H9 (cell line): Measurements from ENCODE around the gene CRMP1. TPM values are rescaled to one million over a fixed set of nuclear protein-coding genes. Genes with fewer than 3 reads are reported as not detected.

Experiments
- DNase-seq: peaks from one replicate; pipeline ENCODE4 v3.0.0-alpha.2; 2017
- H2AFZ ChIP-seq: one replicate; pipeline ENCODE4 v1.6.1; 2013; ENCODE audit warnings: mild to moderate bottlenecking, low read length, control low read depth, moderate library complexity
- H2AK5ac ChIP-seq: 2 replicates; pipeline ENCODE4 v1.6.1; 2013; ENCODE audit warnings: low read length, control low read depth, mixed read lengths; ENCODE audit not compliant: insufficient read length
- H2BK120ac ChIP-seq: one replicate; pipeline ENCODE4 v1.6.1; 2013; ENCODE audit warnings: low read depth, mild to moderate bottlenecking, low read length, control low read depth, inconsistent platforms; ENCODE audit not compliant: poor library complexity, severe bottlenecking
- H2BK12ac ChIP-seq: 2 replicates; pipeline ENCODE4 v1.6.1; 2013; ENCODE audit warnings: low read length, control low read depth, mixed read lengths, low read depth; ENCODE audit not compliant: insufficient read length
- H2BK15ac ChIP-seq: 2 replicates; pipeline ENCODE4 v1.6.1; 2013; ENCODE audit warnings: low read depth, low read length, control low read depth
- H2BK20ac ChIP-seq: one replicate; pipeline ENCODE4 v1.6.1; 2013; ENCODE audit warnings: low read depth, mild to moderate bottlenecking, low read length, control low read depth, inconsistent platforms; ENCODE audit not compliant: poor library complexity, severe bottlenecking
- H2BK5ac ChIP-seq: 2 replicates; pipeline ENCODE4 v1.6.1; 2013; ENCODE audit warnings: low read length, control low read depth, mixed read lengths; ENCODE audit not compliant: insufficient read length
- H3K14ac ChIP-seq: 2 replicates; pipeline ENCODE4 v1.6.1; 2013; ENCODE audit warnings: low read length, control low read depth; ENCODE audit not compliant: insufficient read depth
- H3K18ac ChIP-seq: 2 replicates; pipeline ENCODE4 v1.6.1; 2013; ENCODE audit warnings: low read depth, mild to moderate bottlenecking, mixed read lengths, low read length, control low read depth; ENCODE audit not compliant: insufficient read length
- H3K23ac ChIP-seq: 2 replicates; pipeline ENCODE4 v1.6.1; 2013; ENCODE audit warnings: low read length, control low read depth, mixed read lengths, low read depth; ENCODE audit not compliant: insufficient read length
- H3K23me2 ChIP-seq: 2 replicates; pipeline ENCODE4 v1.6.1; 2013; ENCODE audit warnings: low read depth, mild to moderate bottlenecking, mixed read lengths, low read length, control low read depth; ENCODE audit not compliant: insufficient read length, poor library complexity, severe bottlenecking
- H3K27ac ChIP-seq: 2 replicates; pipeline ENCODE4 v1.5.1; 2013; ENCODE audit warnings: low read length, control low read depth, mixed read lengths, low read depth; ENCODE audit not compliant: insufficient read length
- H3K27me3 ChIP-seq: 2 replicates; pipeline ENCODE4 v1.6.1; 2013; ENCODE audit warnings: low read length, control low read depth, inconsistent platforms; ENCODE audit not compliant: insufficient read depth
- H3K4ac ChIP-seq: 2 replicates; pipeline ENCODE4 v1.6.1; 2013; ENCODE audit warnings: low read depth, mild to moderate bottlenecking, control low read depth, inconsistent platforms, low read length, moderate library complexity
- H3K4me1 ChIP-seq: 2 replicates; pipeline ENCODE4 v1.6.1; 2013; ENCODE audit warnings: low read length, control low read depth, inconsistent platforms; ENCODE audit not compliant: insufficient read depth
- H3K4me2 ChIP-seq: 2 replicates; pipeline ENCODE4 v1.6.1; 2013; ENCODE audit warnings: low read length, control low read depth, mixed read lengths; ENCODE audit not compliant: insufficient read length, insufficient read depth
- H3K56ac ChIP-seq: 2 replicates; pipeline ENCODE4 v1.6.1; 2013; ENCODE audit warnings: low read depth, mild to moderate bottlenecking, mixed read lengths, low read length, control low read depth; ENCODE audit not compliant: insufficient read length
- H3K79me1 ChIP-seq: 2 replicates; pipeline ENCODE4 v1.6.1; 2013; ENCODE audit warnings: low read depth, mild to moderate bottlenecking, moderate library complexity, low read length, control low read depth, inconsistent platforms; ENCODE audit not compliant: insufficient read depth, poor library complexity, severe bottlenecking
- H3K79me2 ChIP-seq: 2 replicates; pipeline ENCODE4 v1.6.1; 2013; ENCODE audit warnings: low read length, control low read depth, inconsistent platforms; ENCODE audit not compliant: insufficient read depth
- H3K9ac ChIP-seq: 2 replicates; pipeline ENCODE4 v1.6.1; 2013; ENCODE audit warnings: low read length, control low read depth, mixed read lengths; ENCODE audit not compliant: insufficient read length; ENCODE audit errors: extremely low read depth
- H3K9me3 ChIP-seq: one replicate; pipeline ENCODE4 v1.6.1; 2013; ENCODE audit warnings: low read depth, low read length, inconsistent platforms; ENCODE audit not compliant: control insufficient read depth
- H3T11ph ChIP-seq: one replicate; pipeline ENCODE4 v1.6.1; 2013; ENCODE audit warnings: mild to moderate bottlenecking, low read length, control low read depth, inconsistent platforms
- H4K20me1 ChIP-seq: one replicate; pipeline ENCODE4 v1.6.1; 2013; ENCODE audit not compliant: control insufficient read depth, insufficient read length, insufficient read depth
- H4K5ac ChIP-seq: 2 replicates; pipeline ENCODE4 v1.6.1; 2013; ENCODE audit warnings: low read depth, mild to moderate bottlenecking, mixed read lengths, low read length, control low read depth; ENCODE audit not compliant: insufficient read length
- H4K8ac ChIP-seq: replicated peaks from 2 replicates; pipeline ENCODE4 v1.6.1; 2013; ENCODE audit warnings: low read length, control low read depth, mixed read lengths, low read depth; ENCODE audit not compliant: insufficient read length
- H4K91ac ChIP-seq: 2 replicates; pipeline ENCODE4 v1.6.1; 2013; ENCODE audit warnings: low read depth, mild to moderate bottlenecking, moderate library complexity, mixed read lengths, low read length, control low read depth; ENCODE audit not compliant: insufficient read length
- H3K27ac Mint-ChIP-seq, 3 experiments: 2 replicates in 2 of 3; 3 replicates in 1 of 3; pipeline ENCODE4 v1.8.0; 2020 to 2021; ENCODE audit warnings: mixed read lengths in 3 of 3, mild to moderate bottlenecking in 1 of 3, moderate library complexity in 1 of 3
- H3K27me3 Mint-ChIP-seq: 2 replicates; pipeline ENCODE4 v1.8.0; 2021; ENCODE audit warnings: low read depth, mild to moderate bottlenecking, moderate library complexity, mixed read lengths
- H3K36me3 Mint-ChIP-seq, 3 experiments: 2 replicates in 2 of 3; 3 replicates in 1 of 3; pipeline ENCODE4 v1.8.0; 2020 to 2021; ENCODE audit warnings: low read depth in 3 of 3, mixed read lengths in 3 of 3; ENCODE audit not compliant: insufficient read depth in 1 of 3
- H3K4me1 Mint-ChIP-seq, 2 experiments: 2 replicates each; pipeline ENCODE4 v1.8.0; 2020; ENCODE audit warnings: mixed read lengths in 2 of 2
- H3K4me3 Mint-ChIP-seq, 2 experiments: 2 replicates in 1 of 2; 3 replicates in 1 of 2; pipeline ENCODE4 v1.8.0; 2020 to 2021; ENCODE audit warnings: mild to moderate bottlenecking in 2 of 2, mixed read lengths in 2 of 2, moderate library complexity in 1 of 2
- H3K9me3 Mint-ChIP-seq, 2 experiments: 2 replicates in 1 of 2; 3 replicates in 1 of 2; pipeline ENCODE4 v1.8.0; 2020; ENCODE audit warnings: mild to moderate bottlenecking in 2 of 2, mixed read lengths in 2 of 2, moderate library complexity in 1 of 2
- WGBS: extraction: QIAGEN DNeasy Blood & Tissue Kit; methylation state at CpG from one replicate; pipeline ENCODE4 v1.1.7; 2013; ENCODE audit warnings: missing lambda C conversion rate, low lambda C conversion rate, mixed read lengths; ENCODE audit not compliant: insufficient read length; ENCODE audit errors: extremely low coverage; 5-methylcytosine and 5-hydroxymethylcytosine counted together
- total RNA-seq: library from RNA; stranded (reverse); gene quantifications from 2 replicates; pipeline ENCODE4 v1.2.1, GENCODE V29; 2021
- TF ChIP-seq, protein P1 (sequence below): fragments of 200-600 bp; sonication (generic); conservative IDR thresholded peaks from 3 replicates; pipeline ENCODE4 v1.8.0; 2021; ENCODE audit warnings: antibody characterized with exemption, mild to moderate bottlenecking

CRMP1 gene
- total RNA-seq, 1 experiment from 2014 or later = 71.6 TPM

DNA sequence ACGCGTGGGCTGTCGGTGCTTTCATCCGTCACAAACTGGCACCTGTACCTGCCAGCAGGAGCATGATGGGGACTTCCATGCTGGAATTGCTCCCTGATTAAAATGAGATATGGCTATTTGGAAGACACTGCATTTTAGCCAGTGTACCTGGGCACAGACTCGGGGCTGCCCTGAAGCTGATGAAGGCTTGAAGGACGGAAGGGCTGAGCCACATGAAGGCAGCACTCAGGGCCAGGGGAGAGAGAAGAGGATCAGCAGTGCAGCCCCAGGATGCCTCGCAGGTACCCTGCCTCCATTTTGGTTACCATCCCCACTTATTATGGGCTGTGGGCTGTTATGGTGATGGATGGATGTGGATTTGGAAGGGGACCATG lies 79.0 kb downstream of the CRMP1 start:
- H4K8ac ChIP-seq = no peak overlapping the region
- H3K4me2 ChIP-seq = no peak overlapping the region
- no peaks in the 10 kb centered on the region for H3K79me1 ChIP-seq
- DNase-seq = no peak
- no peak overlapping the region for H3K23ac ChIP-seq
- H3K56ac ChIP-seq = no peak overlapping the region
- Mint-ChIP-seq H3K27me3 (no peaks in the 10 kb centered on the region), H3K4me3 (no peak overlapping the region), H3K9me3 (no peaks in the 10 kb centered on the region), H3K36me3 (peaks cover 49 to 65% (median 62%) of the 10 kb centered on the region in 3 experiments), H3K4me1 (peaks cover 3 to 6% of the 10 kb centered on the region in 2 experiments; a peak in 1 of 4 replicates), H3K27ac (no peak overlapping the region)
- no peaks in the 10 kb centered on the region for H4K20me1 ChIP-seq
- H3K18ac ChIP-seq = no peak overlapping the region
- no peak overlapping the region for H2AK5ac ChIP-seq
- H4K5ac ChIP-seq = no peak overlapping the region
- H3K79me2 ChIP-seq = no peaks in the 10 kb centered on the region
- no peaks in the 10 kb centered on the region for H3K4me1 ChIP-seq
- H3K27ac ChIP-seq = no peak overlapping the region
- no peaks in the 10 kb centered on the region for H3K9me3 ChIP-seq
- no peak overlapping the region for H2BK15ac ChIP-seq
- TF ChIP-seq, protein P1, sequence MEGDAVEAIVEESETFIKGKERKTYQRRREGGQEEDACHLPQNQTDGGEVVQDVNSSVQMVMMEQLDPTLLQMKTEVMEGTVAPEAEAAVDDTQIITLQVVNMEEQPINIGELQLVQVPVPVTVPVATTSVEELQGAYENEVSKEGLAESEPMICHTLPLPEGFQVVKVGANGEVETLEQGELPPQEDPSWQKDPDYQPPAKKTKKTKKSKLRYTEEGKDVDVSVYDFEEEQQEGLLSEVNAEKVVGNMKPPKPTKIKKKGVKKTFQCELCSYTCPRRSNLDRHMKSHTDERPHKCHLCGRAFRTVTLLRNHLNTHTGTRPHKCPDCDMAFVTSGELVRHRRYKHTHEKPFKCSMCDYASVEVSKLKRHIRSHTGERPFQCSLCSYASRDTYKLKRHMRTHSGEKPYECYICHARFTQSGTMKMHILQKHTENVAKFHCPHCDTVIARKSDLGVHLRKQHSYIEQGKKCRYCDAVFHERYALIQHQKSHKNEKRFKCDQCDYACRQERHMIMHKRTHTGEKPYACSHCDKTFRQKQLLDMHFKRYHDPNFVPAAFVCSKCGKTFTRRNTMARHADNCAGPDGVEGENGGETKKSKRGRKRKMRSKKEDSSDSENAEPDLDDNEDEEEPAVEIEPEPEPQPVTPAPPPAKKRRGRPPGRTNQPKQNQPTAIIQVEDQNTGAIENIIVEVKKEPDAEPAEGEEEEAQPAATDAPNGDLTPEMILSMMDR = no peak
- no peak overlapping the region for H2BK12ac ChIP-seq
- H2AFZ ChIP-seq = no peak overlapping the region
- no peak overlapping the region for H2BK20ac ChIP-seq
- H2BK5ac ChIP-seq = no peak overlapping the region
- H3K27me3 ChIP-seq = no peaks in the 10 kb centered on the region
- H3K9ac ChIP-seq = no peak overlapping the region
- H3K14ac ChIP-seq = no peak overlapping the region
- no peak overlapping the region for H2BK120ac ChIP-seq
- WGBS = no CpG with 5 or more reads among the region's 7 CpGs
- H3K23me2 ChIP-seq = no peaks in the 10 kb centered on the region
- no peak overlapping the region for H4K91ac ChIP-seq
- no peak overlapping the region for H3T11ph ChIP-seq
- H3K4ac ChIP-seq = no peak overlapping the region
